Lower leg skin (tissue), 4 donors: Measurements from ENCODE around the gene IL20RA. TPM values are rescaled to one million over a fixed set of nuclear protein-coding genes. Genes with fewer than 3 reads are reported as not detected.
"Not testable (repeated sequence)": the region's sequence is repeated elsewhere in the genome, so short reads cannot be mapped to it uniquely, and the experiment has no call there.

Experiments used
- DNase-seq, 2 donors: peaks; one replicate each; pipeline ENCODE4 v3.0.0-alpha.2; 2019; ENCODE audit warnings: low spot score in 2 of 2
- H3K4me3 ChIP-seq: fragments of 200-600 bp; sonication (generic); 2 replicates; pipeline ENCODE4 v1.5.1; 2017; ENCODE audit warnings: mild to moderate bottlenecking, low read depth; ENCODE audit not compliant: poor library complexity, severe bottlenecking
- CTCF ChIP-seq, 3 donors: fragments of 450-650 bp; IDR thresholded peaks; one replicate each; pipeline ENCODE4 v1.5.1; 2016; ENCODE audit warnings: antibody characterized with exemption in 3 of 3, mild to moderate bottlenecking in 3 of 3, moderate library complexity in 2 of 3
- POLR2A ChIP-seq, 2 donors: fragments of 450-650 bp; IDR thresholded peaks; one replicate each; pipeline ENCODE4 v1.6.1; 2016 to 2017; ENCODE audit warnings: antibody characterized with exemption in 2 of 2, mild to moderate bottlenecking in 1 of 2, moderate library complexity in 1 of 2
- whole genome bisulfite sequencing, 2 donors: methylation state at CpG; one replicate each; pipeline ENCODE4 v1.1.5; 2018; 5-methylcytosine and 5-hydroxymethylcytosine counted together
- intact Hi-C: fragments of 100-400 bp; cut with DNase I; formaldehyde crosslinking; loops from one replicate; pipeline ENCODE4 v1.15.0; 2023; ENCODE audit warnings: low total_unique reads
- total RNA-seq, 4 donors: library from RNA; depleted of rRNA; stranded (reverse); fragments of >200 nt; gene quantifications; one replicate each; pipeline ENCODE4 v1.1.0, GENCODE V29; 2016

IL20RA gene
- total RNA-seq, 4 donors from 2014 or later = 70.4 to 199 (median 146) TPM

DNA sequence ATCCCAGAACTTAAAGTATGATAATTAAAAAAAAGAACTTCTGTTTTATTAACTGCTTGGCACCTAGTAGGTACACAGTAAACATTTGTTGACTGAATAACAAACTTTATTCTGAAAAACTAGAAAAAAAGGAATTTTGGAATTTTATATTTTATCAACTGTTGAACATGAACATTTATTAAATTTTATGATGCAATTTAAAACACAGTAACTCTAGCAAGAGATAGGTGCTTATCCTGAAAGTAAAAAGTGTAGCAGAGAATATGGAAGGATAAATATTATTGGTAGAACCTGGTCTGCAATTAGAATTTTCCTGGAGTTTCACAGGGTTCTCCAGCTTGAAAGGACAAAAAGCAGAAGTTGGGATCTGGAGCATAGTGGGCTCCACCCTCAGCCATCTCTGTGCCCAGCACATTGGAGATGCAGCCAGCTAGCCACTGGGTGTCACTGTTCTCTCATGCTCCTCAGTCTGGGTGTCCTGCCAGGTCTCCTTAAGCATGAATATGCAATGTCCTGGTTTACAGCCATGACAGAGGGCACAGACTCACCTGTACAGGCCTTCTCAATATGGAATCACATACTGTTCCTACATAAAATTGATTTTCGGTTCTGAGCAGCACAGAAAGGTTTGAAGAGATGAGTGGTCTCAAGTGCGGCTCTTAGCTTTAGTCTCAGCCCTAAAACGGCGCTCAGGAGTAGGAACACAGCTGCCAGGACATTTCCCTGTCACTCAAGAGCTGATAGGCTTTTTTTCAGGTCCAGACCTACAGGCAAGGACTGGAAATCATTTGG, 31.7 kb upstream of the IL20RA start:
- no peak overlapping the region for H3K4me3 ChIP-seq
- DNase-seq = peak; percentile 70 to 90
- intact Hi-C loops = no loop called here
- TF ChIP-seq CTCF (IDR thresholded peaks at IDR 0.05) (no peak), POLR2A (IDR thresholded peaks at IDR 0.05) (no peak)
- WGBS, 2 donors = 68 to 78% methylated on average over 4 of the region's 4 CpGs

DNA sequence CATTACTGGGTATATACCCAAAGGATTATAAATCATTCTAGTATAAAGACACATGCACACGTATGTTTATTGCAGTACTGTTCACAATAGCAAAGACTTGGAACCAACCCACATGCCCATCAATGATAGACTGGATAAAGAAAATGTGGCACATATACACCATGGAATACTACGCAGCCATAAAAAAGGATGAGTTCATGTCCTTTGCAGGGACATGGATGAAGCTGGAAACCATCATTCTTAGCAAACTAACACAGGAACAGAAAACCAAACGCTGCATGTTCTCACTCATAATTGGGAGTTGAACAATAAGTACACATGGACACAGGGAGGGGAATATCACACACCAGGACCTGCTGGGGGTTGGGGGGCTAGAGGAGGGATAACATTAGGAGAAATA, 31.0 kb upstream of the IL20RA start:
- intact Hi-C loops = not testable (repeated sequence)

GRCh38 chr6:137070303-137070702, 25.5 kb upstream of the IL20RA start:
- intact Hi-C loops = no loop called here
- WGBS, 2 donors = 74 to 76% methylated on average over 5 of the region's 5 CpGs
- no peak for DNase-seq
- H3K4me3 ChIP-seq = no peak overlapping the region
- TF ChIP-seq CTCF (IDR thresholded peaks at IDR 0.05) = no peak
- no peak for TF ChIP-seq POLR2A (IDR thresholded peaks at IDR 0.05)

More for the DNA sequence above, 31.0 kb upstream of the IL20RA start:
- DNase-seq, H3K4me3 ChIP-seq: not testable (repeated sequence)
- 94 to 96% methylated on average over 3 of the region's 3 CpGs for WGBS, 2 donors

DNA sequence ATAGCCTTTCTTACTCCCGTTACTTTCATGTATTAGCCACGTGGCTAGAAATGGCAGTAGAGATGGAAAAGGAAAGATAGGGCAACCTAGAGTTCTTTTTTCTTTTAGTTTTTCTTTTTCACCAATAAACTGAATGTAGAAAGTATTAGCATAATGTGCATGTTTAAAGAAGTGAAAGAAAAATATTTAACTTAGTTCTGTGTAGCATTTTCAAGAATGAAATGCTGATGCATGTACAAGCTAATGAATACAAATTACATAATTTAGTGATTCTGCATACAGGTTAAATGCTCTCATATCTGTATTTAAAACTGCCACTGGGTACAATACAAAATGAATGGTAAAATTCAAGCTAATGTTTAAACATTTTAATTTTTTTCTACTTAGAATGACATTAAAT, 22.6 kb upstream of the IL20RA start:
- TF ChIP-seq CTCF (IDR thresholded peaks at IDR 0.05) (no peak), POLR2A (IDR thresholded peaks at IDR 0.05) (no peak)
- no peak for DNase-seq
- intact Hi-C loops = no loop called here
- 74 to 82% methylated on average over 2 of the region's 2 CpGs for WGBS, 2 donors
- no peak overlapping the region for H3K4me3 ChIP-seq

DNA sequence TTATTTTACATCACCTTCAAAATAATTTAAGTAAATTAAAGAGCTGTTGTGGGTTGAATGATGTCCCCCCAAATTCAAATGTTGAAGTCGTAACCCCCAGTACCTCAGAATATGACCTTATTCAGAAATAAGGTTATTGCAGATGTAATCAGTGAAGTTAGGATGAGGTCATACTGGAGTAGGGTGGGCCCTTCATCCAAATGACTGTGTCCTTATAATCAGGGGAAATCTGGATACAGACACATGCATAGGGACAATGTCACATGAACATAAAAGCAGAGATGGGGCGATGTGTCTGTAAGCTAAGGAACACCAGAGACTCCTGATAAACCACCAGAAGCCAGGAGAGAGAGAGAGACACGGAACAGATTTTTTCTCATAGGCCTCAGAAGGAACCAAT, 13.3 kb upstream of the IL20RA start:
- 92 to 95% methylated on average over 3 of the region's 3 CpGs for WGBS, 2 donors

More for the DNA sequence above, 13.3 kb upstream of the IL20RA start:
- no peak for DNase-seq
- intact Hi-C loops = no loop called here
- no peak overlapping the region for H3K4me3 ChIP-seq
- TF ChIP-seq CTCF (IDR thresholded peaks at IDR 0.05) (no peak), POLR2A (IDR thresholded peaks at IDR 0.05) (no peak)
